Measurements from ENCODE around the gene OBP2B.
"Not testable (repeated sequence)": the region's sequence is repeated elsewhere in the genome, so short reads cannot be mapped to it uniquely, and the experiment has no call there.

The OBP2B gene

DNA sequence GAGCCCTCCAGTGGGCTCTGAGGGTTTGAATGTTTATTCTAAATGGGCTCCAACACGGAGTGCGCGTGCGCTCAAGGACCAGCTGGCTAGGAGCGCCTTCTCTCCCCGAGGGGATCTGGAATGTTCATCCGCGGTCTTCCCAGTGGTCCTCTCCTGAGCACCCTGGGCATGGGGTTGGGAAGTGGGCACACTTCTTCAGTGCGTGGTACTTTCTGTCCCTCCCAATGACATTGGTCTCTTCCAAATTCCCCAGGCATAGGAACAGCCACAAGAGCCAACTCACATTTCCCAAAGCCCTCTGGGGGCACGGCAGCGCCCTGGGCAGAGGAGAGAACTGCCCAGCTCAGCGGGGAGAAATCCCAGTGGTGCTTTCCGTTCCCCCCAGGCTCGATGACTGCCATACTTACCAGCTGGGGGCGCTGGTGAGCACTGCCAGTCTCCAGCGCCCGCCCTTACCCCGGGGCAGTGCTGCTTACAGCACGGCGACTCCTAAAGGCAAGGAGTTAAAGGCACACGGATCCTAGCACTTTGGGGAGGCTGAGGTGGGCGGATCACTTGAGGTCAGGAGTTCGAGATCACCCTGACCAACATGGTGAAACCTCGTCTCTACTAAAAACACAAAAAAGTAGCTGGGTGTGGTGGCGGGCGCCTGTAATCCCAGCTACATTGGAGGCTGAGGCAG, 29.9 kb upstream of the OBP2B start:
- in situ Hi-C loops (cut with MboI; ENCODE audit: low sequenced_read_pairs): no loop called here

DNA sequence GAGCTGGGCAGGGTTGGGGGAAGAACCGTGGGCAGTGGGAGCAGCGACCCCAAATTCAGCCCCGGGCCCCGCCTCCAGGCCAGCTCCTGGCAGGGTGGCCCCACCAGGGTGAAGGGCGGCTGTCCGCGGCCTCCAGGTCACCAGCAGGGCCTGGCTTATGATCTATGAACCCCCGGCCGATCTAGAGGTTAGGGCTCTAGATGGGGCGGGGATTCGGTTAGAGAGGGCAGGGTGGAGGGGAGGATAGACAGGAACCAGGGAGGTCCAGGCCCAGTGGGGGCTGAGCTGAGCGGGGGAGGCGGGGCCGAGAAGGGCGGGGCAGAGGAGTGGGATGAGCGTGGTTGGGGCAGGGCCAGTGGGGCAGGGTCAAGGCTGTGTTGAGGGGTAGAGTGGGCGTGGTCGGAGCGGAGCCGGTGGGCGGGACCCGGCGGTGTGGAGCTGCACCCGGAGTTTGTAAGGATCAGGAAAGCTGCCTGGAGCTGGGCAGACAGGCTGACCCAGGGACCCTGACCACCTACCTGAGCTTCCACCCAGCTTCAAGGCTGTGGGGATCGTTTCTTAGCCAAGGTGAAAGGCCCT, 29.3 kb upstream of the OBP2B start:
- in situ Hi-C loops (cut with MboI; ENCODE audit: low sequenced_read_pairs): no loop called here

DNA sequence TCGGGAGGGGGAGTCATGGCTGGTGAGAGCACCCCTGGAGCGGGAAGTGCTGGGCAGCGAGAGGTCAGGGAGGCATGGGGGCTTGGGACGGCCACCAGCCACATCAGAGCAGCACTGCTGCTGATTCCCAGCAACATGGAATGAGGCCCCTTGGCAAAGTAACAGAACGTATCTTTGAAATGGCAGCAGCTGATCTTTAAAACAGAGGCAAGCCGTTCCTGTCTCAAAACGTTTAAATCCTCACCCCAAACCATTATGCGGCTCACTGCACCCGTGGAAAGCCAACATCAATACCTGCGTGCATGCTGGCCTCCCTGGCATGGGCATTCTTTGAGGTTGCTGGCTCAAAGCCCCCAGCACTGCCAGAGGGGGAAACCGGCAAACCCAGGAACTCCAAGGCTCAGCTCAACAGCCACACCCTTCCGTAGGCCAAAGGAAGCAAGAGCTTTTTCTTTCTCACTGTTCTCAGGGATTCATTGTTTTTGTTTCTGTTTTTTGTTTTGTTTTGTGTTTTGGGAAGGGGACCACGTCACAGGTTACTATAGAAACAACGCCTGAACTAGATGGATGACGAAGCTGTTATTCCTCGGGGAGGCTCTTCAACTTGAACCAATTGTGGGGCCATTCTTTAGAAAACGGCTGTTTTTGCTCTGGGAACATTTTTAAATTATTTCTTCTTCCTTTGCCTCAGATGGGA, 28.1 kb upstream of the OBP2B start:
- in situ Hi-C loops (cut with MboI; ENCODE audit: low sequenced_read_pairs): no loop called here

DNA sequence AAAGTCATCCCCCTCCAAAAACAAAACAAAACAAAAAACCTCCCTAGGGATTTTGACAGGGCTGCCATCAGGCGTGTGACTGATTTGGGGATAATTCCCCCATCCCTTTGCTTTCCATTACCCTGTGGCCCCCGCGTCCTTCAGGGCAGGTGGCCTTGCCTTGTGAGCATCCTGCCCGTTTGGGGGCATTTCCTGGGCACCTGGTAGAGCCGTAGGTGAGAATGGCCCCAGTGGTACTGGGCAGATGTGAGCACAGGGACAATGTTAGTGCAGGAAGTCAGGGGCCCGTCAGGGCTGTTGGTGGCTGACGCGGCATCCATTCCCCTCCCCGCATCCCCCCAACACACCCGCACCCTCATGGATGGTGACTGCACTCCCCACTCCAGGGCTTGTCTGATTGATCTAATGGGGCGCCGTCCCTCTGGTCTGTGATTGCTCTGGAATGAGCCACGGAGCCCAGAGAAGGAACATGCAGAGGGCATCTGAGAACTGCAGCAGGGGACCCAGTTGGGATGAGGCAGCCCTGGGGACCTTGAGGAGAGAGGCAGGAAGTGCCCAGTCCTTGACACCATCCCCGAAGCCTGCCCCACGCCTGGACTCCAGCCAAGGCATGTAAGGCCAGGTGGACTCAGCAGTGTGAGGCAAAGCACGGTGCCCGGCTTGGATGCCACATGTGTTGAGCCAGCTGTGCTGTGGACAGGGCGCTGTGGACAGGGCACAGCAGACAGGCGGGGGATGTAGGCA, 27.4 kb upstream of the OBP2B start:
- in situ Hi-C loops (cut with MboI; ENCODE audit: low sequenced_read_pairs): not testable (repeated sequence)

DNA sequence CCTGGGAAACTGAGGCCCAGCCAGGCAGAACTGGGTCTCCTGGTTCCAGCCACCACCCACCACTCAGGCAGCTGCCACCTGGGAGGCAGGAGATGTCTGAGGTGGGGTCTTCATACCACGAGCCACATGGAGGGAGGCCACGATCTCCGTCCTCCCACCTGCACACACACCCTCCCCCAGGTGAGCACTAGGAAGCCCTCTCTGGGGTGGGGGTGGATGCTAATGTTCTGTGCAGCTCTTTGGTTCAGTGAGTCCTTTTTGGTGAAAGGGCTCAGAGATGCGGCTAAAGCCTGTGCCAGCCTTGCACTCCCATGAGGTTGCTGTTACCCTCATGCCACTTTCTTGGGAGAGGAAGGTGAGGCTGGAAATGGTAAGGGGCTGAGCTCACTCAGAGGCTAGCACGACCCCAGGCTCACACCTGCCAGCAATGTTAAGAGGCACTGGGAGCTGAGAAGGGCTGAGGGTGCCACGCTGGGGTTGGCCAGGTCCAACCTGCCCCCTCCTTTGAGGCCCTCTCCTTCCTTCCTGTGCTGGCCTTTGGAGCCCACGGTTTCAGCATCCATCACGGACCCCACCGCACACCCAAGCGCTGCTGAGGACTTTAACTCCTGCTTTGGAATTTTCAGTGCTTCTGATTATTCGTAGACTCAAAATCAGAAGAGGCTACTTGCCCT, 26.6 kb upstream of the OBP2B start:
- in situ Hi-C loops (cut with MboI; ENCODE audit: low sequenced_read_pairs): no loop called here

DNA sequence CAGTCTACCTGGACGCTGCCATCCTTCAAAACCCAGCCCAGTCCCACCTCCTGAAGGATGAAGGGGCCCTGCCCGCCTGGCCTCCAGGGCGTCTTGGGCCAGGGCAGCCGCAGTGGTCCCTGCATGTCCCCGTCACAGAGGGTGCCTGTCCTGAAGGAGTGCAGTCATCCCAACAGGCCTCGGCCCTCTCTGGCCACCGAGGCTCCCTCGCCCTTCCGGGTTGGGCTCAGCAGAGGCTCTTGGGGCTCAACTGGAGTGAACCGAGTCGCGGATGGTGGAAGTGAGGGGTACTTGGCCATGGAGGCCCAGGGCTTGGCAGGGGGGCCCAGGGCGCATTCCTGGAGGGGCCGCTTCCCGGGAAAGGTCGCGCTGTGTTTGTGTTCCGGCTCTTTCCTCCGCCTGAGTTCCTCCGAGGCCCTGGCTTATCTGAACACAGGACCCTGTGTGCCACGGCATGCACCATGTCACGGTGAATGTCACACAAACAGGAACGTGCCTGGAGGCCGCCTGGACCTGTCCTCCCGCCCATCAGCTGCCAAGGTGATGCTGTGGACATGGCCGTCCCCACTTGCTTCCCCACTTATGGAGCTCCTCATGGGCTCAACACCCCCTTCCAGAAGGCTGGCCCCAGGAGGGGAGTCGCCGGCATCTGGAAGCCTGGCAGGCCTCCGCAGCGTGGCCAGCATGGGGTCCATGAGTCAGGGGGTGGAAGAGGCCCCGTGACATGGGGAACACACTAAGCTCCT, 25.7 kb upstream of the OBP2B start:
- in situ Hi-C loops (cut with MboI; ENCODE audit: low sequenced_read_pairs): no loop called here

DNA sequence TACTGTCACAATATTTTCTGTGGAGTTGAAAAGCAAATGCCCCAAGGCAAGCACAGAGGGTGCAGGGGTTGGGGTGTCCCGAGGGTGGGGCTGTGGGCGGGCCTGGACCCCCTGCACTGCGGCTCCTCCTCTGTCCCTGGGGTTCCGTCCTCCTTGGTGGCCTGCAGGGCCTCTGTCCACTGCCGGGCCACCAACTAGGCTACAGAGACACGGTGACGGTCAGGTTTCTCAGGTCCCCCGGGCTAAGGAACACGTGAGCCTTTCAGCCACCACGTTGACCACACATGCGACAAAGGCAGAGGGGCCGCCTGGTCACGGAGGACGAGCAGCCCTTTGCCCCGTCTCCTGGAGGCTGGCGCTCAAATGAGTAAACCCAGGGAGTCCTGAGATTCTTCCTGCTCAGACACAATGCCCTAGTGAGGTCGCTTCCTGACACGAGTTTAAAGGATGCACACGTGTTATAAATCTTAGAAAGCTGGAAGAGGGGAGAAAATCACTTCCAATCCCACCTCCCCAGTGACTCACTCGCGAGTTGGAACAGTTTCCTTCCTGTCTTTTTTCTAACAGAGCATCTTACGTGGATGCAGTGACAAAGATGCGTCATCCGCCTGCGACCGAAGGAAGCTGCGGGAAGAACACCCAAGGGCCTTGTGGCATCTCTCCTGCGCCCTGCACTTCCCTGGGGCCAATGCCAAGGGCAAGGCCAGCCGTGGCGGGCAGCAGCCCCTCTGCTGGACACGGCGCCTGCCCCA, 24.8 kb upstream of the OBP2B start:
- in situ Hi-C loops (cut with MboI; ENCODE audit: low sequenced_read_pairs): no loop called here

DNA sequence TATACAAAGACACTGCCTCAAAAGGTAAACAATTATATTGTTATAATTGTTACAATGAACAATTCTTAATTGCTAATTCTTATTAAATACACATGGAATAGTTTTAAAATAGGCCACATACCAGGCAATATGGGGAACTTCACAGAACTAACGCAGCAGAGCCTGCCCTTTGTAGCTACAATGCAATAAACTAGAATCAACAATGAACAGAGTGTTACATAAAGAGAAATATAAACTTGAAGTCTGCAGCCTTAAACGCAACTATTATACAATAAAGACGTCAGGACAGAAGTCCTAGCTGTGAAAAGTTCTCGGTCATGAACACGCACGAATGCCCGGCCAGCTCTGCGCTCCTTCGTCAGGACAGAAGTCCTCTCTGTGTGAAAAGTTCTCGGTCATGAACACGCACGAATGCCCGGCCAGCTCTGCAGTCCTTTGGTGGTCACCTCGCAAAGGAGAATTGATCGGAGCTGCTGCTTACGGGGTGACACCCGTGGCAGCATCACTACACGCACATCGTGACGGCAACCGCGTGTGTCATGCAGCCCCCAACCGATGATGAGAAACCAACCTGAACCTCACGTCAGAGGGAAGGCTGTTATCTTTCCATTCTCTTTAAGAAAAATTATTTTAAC, 23.0 kb upstream of the OBP2B start:
- in situ Hi-C loops (cut with MboI; ENCODE audit: low sequenced_read_pairs): not testable (repeated sequence)

DNA sequence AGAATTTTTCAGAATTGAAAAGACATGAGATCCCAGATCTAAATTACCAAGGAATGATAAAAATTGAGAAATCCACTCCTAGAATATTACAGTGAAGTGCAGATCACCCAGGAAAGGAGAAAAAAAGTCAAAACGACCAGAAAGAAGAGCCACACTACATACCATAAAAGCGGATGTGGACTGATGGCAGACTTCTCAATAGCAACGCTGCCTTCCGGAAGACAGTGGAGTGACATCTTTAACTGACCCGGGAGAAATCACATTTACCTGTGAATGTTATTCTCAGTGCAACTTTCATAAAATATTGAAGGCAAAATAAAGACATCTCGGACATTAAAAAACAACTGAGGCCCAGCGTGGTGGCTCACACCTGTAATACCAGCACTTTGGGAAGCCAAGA, 21.5 kb upstream of the OBP2B start:
- in situ Hi-C loops (cut with MboI; ENCODE audit: low sequenced_read_pairs): not testable (repeated sequence)

DNA sequence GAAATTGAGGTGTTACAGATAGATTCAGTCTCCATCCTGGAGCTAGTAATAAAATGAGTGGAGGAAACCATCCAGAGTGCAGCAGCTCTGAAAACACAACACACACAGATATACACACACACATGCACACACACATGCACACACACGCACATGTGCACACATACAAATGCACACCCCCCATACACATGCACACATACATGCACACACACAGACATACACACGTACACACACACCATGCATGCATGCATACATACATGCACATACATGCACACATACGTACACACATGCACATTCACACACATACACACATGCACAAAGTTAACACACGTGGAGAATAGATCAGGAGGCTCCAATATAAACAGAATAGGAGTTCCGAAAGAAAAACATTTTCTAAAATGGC, 21.0 kb upstream of the OBP2B start:
- in situ Hi-C loops (cut with MboI; ENCODE audit: low sequenced_read_pairs): no loop called here

DNA sequence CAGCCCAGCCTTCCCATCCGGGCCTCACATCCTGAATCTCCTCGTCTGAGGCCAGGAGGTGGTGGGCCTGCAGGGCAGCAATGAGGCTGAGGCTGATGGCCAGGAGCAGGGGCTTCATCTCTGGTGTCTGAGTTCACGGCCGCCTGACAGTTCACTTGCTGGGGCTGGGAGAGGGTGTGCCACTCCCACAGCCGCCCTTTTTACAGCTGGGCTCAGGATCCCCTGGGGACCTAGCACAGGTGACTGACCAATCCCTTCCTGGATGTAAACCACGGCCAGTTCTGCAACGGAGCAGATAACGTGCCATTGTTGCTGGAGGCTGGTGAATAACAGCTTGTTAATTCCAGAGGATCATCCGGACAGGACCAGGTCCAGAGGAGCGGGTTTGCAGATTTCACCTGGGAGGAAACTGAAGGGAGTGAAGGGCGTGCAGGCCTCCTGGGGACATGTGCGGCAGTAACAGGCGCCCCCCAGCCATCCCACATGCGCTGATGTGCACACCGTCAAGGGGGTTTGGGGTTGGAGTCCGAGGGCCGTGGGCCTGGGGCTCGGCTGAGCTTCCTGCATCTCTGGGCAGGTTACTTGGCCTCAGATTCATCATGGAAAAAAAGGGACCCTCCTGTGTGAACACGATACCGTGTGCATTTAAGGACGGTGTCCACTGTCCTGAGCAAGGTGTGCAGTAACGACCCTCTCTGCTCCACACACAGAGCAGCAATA, 19.6 kb upstream of the OBP2B start:
- in situ Hi-C loops (cut with MboI; ENCODE audit: low sequenced_read_pairs): not testable (repeated sequence)

DNA sequence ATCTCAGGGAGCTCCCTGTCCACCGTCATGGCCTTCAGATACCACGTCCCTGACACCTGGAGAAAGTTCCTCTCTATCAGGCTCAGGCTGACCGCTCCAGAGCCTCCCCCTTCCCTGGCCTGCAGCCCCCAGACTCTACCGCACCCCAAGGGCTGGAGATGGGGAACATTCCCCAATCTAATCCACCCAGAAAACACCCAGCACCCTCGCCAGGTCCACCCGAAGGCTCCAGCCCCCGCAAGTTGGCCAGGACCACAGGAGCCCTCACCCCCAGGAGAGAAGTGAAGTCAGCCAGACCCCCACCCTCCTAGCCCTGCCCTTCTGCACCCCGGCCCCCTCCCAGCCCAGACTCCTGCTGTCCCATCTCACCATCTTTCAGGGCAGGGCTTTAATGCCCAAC, 18.9 kb upstream of the OBP2B start:
- in situ Hi-C loops (cut with MboI; ENCODE audit: low sequenced_read_pairs): not testable (repeated sequence)

DNA sequence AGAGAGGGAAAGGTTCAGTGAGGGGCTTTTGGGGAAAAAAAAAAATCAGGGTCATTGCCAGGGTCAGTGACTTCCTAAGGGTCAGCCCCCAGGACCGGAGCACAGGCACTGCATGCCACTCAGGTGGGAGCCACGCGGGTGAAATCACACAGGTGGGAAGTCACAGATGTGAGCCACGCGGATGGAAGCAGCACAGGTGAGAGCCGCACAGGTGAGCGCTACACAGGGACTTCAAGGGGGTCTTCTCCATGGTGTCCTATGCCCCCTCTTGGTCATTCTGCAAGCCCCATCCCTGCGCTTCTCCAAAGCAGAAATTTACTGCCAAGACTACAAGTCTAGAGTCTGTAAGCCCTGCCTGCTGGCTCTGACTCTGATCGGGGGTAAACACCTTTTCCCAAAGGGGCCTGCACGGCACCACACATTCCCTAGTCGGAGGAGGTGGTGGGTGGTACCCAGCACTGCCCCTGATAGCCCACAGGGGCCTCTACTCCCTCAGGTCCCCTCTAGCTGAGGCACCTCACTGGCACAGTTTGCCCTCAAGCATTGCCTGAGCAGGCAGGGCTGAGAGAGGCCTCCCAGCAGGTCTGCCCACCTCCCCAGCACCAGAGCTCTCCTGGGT, 18.3 kb upstream of the OBP2B start:
- in situ Hi-C loops (cut with MboI; ENCODE audit: low sequenced_read_pairs): no loop called here

DNA sequence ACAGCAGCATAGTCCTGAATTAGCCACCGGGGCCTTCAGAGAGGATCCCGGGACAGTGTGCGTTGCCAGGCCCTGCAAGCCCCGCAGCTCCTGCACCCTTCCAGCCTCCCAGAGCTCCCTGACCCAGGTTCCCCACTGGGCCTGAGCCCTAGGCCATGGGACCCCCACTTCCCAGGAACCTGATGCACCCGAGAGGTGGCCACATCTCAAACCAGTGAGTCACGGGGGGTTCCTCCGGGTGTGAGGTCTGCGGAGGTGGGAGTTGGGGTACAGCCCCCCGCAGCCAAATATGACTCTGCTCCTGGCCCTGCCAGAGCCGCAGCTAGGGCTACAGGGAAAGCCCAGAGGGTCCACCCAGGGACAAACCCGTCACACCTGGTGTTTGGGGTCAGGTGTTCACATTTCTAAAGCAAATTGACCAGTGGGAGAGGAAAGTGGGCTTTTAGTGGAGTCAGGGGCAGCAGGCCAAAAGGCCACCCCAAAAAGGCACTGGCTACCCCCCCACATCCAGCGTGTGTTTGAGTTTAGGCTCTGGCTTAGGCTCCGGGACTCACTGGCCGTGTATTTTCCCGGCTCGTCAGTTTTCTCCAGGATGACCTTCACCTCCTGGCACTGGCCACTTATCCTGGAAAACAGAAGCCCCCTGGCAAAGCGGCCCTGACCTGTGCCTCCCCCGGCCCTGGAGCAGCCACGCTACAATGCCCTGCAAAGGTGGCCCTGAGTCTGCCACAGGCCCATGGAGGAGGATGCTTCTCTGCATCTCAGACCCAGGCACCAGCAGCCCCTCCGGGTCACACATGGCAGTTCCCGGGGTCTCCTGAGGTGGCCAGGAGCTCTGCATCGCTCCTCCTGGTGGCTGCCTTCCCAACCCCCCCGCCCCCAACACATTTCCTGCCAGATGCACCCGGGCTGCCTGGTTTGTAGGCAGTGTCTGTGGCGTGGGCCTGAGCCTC, 17.4 kb upstream of the OBP2B start:
- in situ Hi-C loops (cut with MboI; ENCODE audit: low sequenced_read_pairs): no loop called here

DNA sequence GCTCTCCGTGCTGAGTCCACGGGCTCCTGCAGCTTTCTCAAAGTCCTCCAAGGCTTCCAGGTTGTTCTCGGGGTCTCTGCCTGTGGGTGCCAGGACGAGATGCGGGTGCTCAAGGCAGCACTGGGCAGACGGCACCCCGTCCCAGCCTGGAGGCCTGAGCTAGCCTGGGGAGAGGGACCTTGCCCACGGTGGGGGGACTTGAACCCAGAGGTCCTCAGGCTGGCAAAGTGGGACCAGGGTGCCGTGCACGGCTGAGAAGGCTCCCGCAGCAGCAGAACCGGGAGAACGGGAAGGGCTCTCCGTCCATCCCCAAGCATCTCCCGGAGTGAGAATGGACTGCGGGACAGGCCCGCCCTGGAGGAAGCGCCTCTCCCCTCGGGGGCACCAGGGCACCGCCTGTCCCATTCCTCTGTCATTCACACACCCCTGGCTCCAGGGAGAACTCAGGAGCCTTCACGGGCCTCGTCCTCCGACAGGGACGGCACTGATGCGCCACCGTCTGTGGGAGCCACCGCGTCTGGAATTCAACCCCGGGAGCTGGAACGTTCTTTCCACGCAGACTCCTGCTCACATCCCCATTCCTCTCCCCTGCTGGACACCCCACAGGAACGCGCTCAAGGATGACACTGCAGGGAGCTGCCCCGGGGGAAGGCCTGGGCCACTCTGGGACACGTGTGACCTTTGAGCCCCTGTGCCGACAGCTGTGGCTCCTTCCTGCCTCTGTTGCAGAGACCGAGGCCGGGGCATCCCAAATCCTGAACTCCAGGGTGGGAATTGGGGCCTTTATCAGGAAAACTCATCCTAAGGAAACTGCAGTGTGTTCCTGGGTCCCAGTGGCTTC, 16.3 kb upstream of the OBP2B start:
- in situ Hi-C loops (cut with MboI; ENCODE audit: low sequenced_read_pairs): no loop called here

DNA sequence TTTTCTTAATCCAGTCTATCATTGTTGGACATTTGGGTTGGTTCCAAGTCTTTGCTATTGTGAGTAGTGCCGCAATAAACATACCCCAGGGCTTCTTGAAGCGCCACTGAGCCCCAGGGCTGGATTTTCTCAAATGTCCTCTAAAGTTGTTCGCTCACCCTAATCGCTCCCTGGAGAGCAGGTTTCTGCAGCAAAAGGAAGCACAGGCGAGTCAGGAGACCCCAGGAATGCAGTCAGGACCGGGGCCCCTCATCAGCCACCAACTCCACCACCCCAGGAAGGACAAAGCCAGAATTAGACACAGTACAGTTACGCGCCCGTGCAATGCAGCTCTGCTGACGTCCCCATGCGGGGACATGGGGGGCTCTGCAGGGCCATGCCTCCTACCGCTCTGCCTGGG, 15.7 kb upstream of the OBP2B start:
- in situ Hi-C loops (cut with MboI; ENCODE audit: low sequenced_read_pairs): no loop called here
